Heart left ventricle (tissue), 13 donors: ENCODE measurements around the gene NAA38.

Experiments
- CTCF ChIP-seq, 12 donors: fragments of 200-600 bp; sonication (generic) in 4 of 12; IDR thresholded peaks; one replicate each; pipeline versions ENCODE4 v1.5.0 to v1.8.0; 2018 to 2022; ENCODE audit warnings: antibody characterized with exemption in 12 of 12, mild to moderate bottlenecking in 5 of 12
- POLR2A ChIP-seq, 2 donors: fragments of 450-650 bp; IDR thresholded peaks; one replicate each; pipeline ENCODE4 v1.6.1; 2017; ENCODE audit warnings: antibody characterized with exemption in 2 of 2, mild to moderate bottlenecking in 2 of 2, moderate library complexity in 2 of 2
- donor health status: ischemic (EF 13 %, LVEDD 7.1; RV severe dilation, severe dysfunction).
- donor health status: DM: no; HTN: yes; CAD: no.
- donor health status: DM: no; HTN: no; CAD: no.
- donor health status: ischemic (EF 25% LVEDD 6.9; RV normal size, moderate dysfunction).
- donor health status: ischemic (EF 25% LVEDD 5.7; RV mildly dilated, moderate dysfunction).
- donor health status: ischemic (EF 35%, LVEDD 5.7; RV mildly dilated, moderate dysfunction).
- donor health status: nonischemic (EF 11% LVEDD 7.7; RV severe dilation, severe dysfunction).
- donor health status: DM: yes; HTN: yes; CAD: no.
- donor health status: PGD.
- donor health status: ischemic (EF 29% LVEDD 5.4; RV normal size, mild dysfunction).
- donor health status: nonischemic (EF 23%, LVEDD 6.1; RV moderate dilation, normal function).

DNA sequence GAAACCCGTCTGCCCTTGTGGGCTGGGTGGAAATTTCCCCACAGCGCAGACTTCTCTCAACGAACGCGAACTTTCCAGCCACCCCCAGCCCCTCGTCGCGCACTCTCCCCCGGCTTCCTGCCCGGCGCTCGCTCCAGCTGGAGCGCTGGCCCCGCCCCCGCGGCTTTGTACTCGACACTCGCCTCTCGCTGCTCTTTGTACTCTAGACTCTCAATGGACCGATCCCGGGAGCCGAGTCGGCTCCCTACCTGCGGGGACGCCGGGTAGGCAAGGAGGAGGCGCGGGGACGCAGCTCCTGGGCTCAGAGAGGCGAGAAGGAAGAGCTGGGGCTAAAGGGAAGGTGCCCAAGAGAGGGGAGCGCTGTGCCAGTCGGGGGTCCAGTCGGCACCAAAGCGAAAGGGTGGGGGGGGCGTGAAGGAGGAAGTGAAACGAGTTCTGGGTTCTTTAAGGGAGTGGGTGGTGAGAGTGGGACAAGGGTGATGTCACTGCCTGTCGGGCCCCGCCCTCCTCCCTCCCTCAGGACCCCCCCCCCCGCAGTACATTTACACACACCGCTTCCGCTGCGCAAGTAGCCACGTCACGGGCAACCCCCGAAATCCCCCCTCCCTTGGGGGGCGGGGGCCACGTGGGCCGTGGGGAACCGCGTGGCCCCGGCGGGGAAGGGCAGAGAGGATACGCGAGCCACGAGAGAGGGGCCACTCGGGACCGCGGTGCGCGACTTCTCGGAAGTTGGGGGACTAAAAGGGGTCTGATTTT is 13.6 kb downstream of the NAA38 start:
- TF ChIP-seq CTCF (IDR thresholded peaks at IDR 0.05) (no peak), POLR2A (IDR thresholded peaks at IDR 0.05) (peak in 1 of 2 donors; percentile 27)
